Measurements from ENCODE around the gene ERBIN.

GRCh38 chr5:65923339-65923738 is 3.0 kb upstream of the ERBIN start:
- no peak for TF ChIP-seq EZH2 (IDR thresholded peaks at IDR 0.05; ENCODE audit: insufficient read depth, poor library complexity, severe bottlenecking)
- no peak for TF ChIP-seq EZH2phosphoT487 (IDR thresholded peaks at IDR 0.05; ENCODE audit: insufficient read depth, low read depth)

Data from GM23248 (cell line).